HepG2 (cell line): ENCODE results near the gene CEP68. TPM values are rescaled to one million over a fixed set of nuclear protein-coding genes. Genes with fewer than 3 reads are reported as not detected.
A peak's percentile ranks its signal among the peaks of the same experiment; 100 is the strongest.

Source experiments
- BHLHE40 ChIP-seq: IDR thresholded peaks from 2 replicates; pipeline ENCODE4 v1.6.1; 2011; ENCODE audit warnings: low read length, improper control_type of control experiment
- CREM ChIP-seq, 2 experiments: sonication (generic) in 1 of 2; formaldehyde crosslinking in 1 of 2; IDR thresholded peaks; 2 replicates each; pipeline versions ENCODE4 v1.4.0 to v1.6.1; 2016 to 2020; ENCODE audit warnings: antibody characterized with exemption in 1 of 2, mild to moderate bottlenecking in 1 of 2, missing genetic modification reagents in 1 of 2
- FOXJ3 ChIP-seq: sonication (generic); formaldehyde crosslinking; IDR thresholded peaks from 2 replicates; pipeline ENCODE4 v1.4.0; 2020; ENCODE audit warnings: missing genetic modification reagents, mild to moderate bottlenecking, borderline replicate concordance
- GABPA ChIP-seq, 2 experiments: IDR thresholded peaks; 2 replicates each; pipeline ENCODE4 v1.6.1; 2011 to 2016; ENCODE audit warnings: low read depth in 2 of 2, low read length in 1 of 2, missing biosample characterization in 1 of 2, missing genetic modification characterization in 1 of 2
- ISL2 ChIP-seq: sonication (generic); formaldehyde crosslinking; IDR thresholded peaks from 2 replicates; pipeline ENCODE4 v1.5.0; 2020; ENCODE audit warnings: missing genetic modification reagents
- JDP2 ChIP-seq: sonication (generic); formaldehyde crosslinking; IDR thresholded peaks from 2 replicates; pipeline ENCODE4 v1.8.1; 2022; ENCODE audit warnings: missing genetic modification reagents, borderline replicate concordance
- MED13 ChIP-seq: sonication (generic); formaldehyde crosslinking; IDR thresholded peaks from 2 replicates; pipeline ENCODE4 v1.5.0; 2020; ENCODE audit warnings: missing genetic modification reagents
- NFRKB ChIP-seq: fragments of 450-650 bp; IDR thresholded peaks from 2 replicates; pipeline ENCODE4 v1.6.1; 2017
- RARG ChIP-seq: sonication (generic); formaldehyde crosslinking; IDR thresholded peaks from 2 replicates; pipeline ENCODE4 v1.4.0; 2020; ENCODE audit warnings: low read depth, mild to moderate bottlenecking, missing genetic modification reagents
- RBFOX2 ChIP-seq: fragments of 200-400 bp; formaldehyde crosslinking; IDR thresholded peaks from 2 replicates; pipeline ENCODE4 v1.6.1; 2017; ENCODE audit warnings: low read depth, mild to moderate bottlenecking, low read length
- REL ChIP-seq: sonication (generic); formaldehyde crosslinking; conservative IDR thresholded peaks from 2 replicates; pipeline ENCODE4 v1.8.0; 2022; ENCODE audit warnings: mild to moderate bottlenecking, missing genetic modification reagents, moderate library complexity
- SMAD1 ChIP-seq: sonication (generic); formaldehyde crosslinking; IDR thresholded peaks from 2 replicates; pipeline ENCODE4 v1.4.0; 2020; ENCODE audit warnings: missing genetic modification reagents, low read depth, mild to moderate bottlenecking, borderline replicate concordance
- SNAI1 ChIP-seq: sonication (generic); formaldehyde crosslinking; IDR thresholded peaks from 2 replicates; pipeline ENCODE4 v1.5.0; 2020; ENCODE audit warnings: mild to moderate bottlenecking, missing genetic modification reagents, borderline replicate concordance
- TEAD2 ChIP-seq: sonication (generic); formaldehyde crosslinking; IDR thresholded peaks from 2 replicates; pipeline ENCODE4 v1.9.0; 2021; ENCODE audit warnings: missing genetic modification reagents
- TMF1 ChIP-seq: sonication (generic); formaldehyde crosslinking; IDR thresholded peaks from 2 replicates; pipeline ENCODE4 v1.8.1; 2022; ENCODE audit warnings: low read depth, missing genetic modification reagents
- U2AF2 ChIP-seq: fragments of 200-400 bp; formaldehyde crosslinking; IDR thresholded peaks from 2 replicates; pipeline ENCODE4 v1.6.1; 2017; ENCODE audit warnings: low read depth, mild to moderate bottlenecking, low read length
- ZNF274 ChIP-seq: sonication (generic); formaldehyde crosslinking; IDR thresholded peaks from 2 replicates; pipeline ENCODE4 v1.5.1; 2020; ENCODE audit warnings: mild to moderate bottlenecking, missing genetic modification reagents
- ZNF670 ChIP-seq: sonication (generic); formaldehyde crosslinking; IDR thresholded peaks from 2 replicates; pipeline ENCODE4 v1.8.0; 2022; ENCODE audit warnings: mild to moderate bottlenecking, missing genetic modification reagents, borderline replicate concordance
- ZNF746 ChIP-seq: sonication (generic); formaldehyde crosslinking; IDR thresholded peaks from 2 replicates; pipeline ENCODE4 v1.8.0; 2022; ENCODE audit warnings: mild to moderate bottlenecking, missing genetic modification reagents
- ZNF841 ChIP-seq: sonication (generic); formaldehyde crosslinking; IDR thresholded peaks from 2 replicates; pipeline ENCODE4 v1.8.1; 2023; ENCODE audit warnings: missing genetic modification reagents, borderline replicate concordance
- ZNF850 ChIP-seq: sonication (generic); formaldehyde crosslinking; conservative IDR thresholded peaks from 2 replicates; pipeline ENCODE4 v1.9.0; 2021; ENCODE audit warnings: mild to moderate bottlenecking, missing genetic modification reagents
- ZSCAN9 ChIP-seq: IDR thresholded peaks from 2 replicates; pipeline ENCODE4 v1.6.1; 2016; ENCODE audit warnings: borderline replicate concordance
- polyA plus RNA-seq, 8 experiments: library from polyadenylated mRNA; depleted of rRNA in 3 of 8; stranded (reverse) in 7 of 8; unstranded in 1 of 8; fragments of >200 nt; fragmentation: Illumina TruSeq in 4 of 8; extraction: Trizol in 4 of 8; gene quantifications; 2 replicates each; pipeline versions ENCODE4 v1.2.1 to v1.2.3, GENCODE V29; 2011 to 2016; ENCODE audit warnings: low read depth in 4 of 8, missing spikeins in 1 of 8, mixed read lengths in 1 of 8; ENCODE audit not compliant: insufficient read depth in 1 of 8
- total RNA-seq, 5 experiments: library from RNA; depleted of rRNA; stranded (reverse); fragments of >200 nt; fragmentation: Illumina TruSeq; extraction: Trizol; gene quantifications; 2 replicates each; pipeline ENCODE4 v1.2.3, GENCODE V29; 2016; ENCODE audit warnings: low read depth in 1 of 5
- TF ChIP-seq, protein P1 (sequence below): IDR thresholded peaks from 2 replicates; pipeline ENCODE4 v1.6.1; 2016
- TF ChIP-seq, protein P2 (sequence below): sonication (generic); formaldehyde crosslinking; conservative IDR thresholded peaks from 2 replicates; pipeline ENCODE4 v1.8.0; 2022; ENCODE audit warnings: low read depth, missing genetic modification reagents

CEP68 gene
- total and polyA plus RNA-seq, 2 of the 13 experiments (the other 11 are each of a cell fraction or from before 2014, with no cell fraction given) = 5.7 to 9.3 TPM

DNA sequence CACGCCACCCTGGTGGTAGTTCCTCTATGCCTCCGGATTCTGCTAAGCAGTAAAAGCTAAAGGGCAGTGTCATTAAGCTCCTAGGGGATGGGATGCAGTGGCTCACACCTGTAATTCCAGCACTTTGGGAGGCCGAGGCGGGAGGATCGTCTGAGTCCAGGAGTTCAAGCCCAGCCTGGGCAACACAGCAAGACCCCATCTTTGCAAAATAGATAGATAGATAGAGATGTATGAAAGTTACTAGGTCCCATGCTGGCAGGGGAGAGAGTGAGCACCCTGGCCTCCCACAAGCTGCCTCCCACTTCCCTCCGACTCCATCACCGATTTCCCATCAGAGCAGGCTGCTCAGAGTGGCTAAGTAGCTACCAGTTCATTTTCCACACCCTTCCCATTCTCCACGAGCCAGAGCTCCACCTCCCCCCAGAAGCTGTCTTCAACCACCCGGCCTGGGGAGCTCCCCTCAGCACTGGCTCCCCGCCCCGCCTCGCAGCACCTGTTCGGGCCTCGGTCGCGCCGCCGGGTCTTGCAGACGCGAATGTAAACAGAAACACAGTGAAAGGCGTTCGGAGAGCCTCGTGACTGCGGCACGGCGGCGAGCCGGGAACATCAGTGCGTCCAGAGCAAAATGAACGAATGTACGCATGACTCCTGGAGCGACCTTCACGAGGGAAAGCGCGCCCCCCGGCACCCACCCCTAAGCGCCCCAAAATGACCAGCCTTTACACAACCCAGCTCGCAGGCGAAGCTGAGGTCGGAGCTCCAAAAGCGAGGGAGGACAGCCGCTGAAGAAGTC lies 598 bp upstream of the CEP68 start (continued):
- TF ChIP-seq ZNF841 (CRISPR knock-in tag) (no peak), ZNF274 (CRISPR knock-in tag) (peak; percentile 76; the same call in 1 of the 2 replicates), SNAI1 (CRISPR knock-in tag) (0 out of 2 replicates have a peak, but pooled peaks have one; percentile 71), ZSCAN9 (CRISPR knock-in tag) (0 out of 2 replicates have a peak, but pooled peaks have one; percentile 48), GABPA (IDR thresholded peaks at IDR 0.05; ENCODE audit: low read depth, low read length) (no peak), GABPA (CRISPR knock-in tag; IDR thresholded peaks at IDR 0.05; ENCODE audit: low read depth) (no peak), SMAD1 (no peak), CREM (IDR thresholded peaks at IDR 0.05) (peak; percentile 53; the same call in 1 of the 2 replicates), CREM (CRISPR knock-in tag; IDR thresholded peaks at IDR 0.05) (no peak), RARG (CRISPR knock-in tag) (no peak; the same call in 1 of the 2 replicates), ISL2 (CRISPR knock-in tag) (no peak), FOXJ3 (CRISPR knock-in tag) (no peak; the same call in 1 of the 2 replicates), NFRKB (no peak), U2AF2 (no peak), RBFOX2 (no peak), BHLHE40 (no peak), ZNF746 (CRISPR knock-in tag) (0 out of 2 replicates have a peak, but pooled peaks have one; percentile 10), JDP2 (CRISPR knock-in tag) (no peak; the same call in 1 of the 2 replicates), TEAD2 (0 out of 2 replicates have a peak, but pooled peaks have one; percentile 48), MED13 (CRISPR knock-in tag) (no peak), REL (CRISPR knock-in tag) (0 out of 2 replicates have a peak, but pooled peaks have one; percentile 84), ZNF850 (CRISPR knock-in tag) (no peak), ZNF670 (no peak), TMF1 (CRISPR knock-in tag) (peak; percentile 62; the same call in 1 of the 2 replicates)
- TF ChIP-seq, protein P1, sequence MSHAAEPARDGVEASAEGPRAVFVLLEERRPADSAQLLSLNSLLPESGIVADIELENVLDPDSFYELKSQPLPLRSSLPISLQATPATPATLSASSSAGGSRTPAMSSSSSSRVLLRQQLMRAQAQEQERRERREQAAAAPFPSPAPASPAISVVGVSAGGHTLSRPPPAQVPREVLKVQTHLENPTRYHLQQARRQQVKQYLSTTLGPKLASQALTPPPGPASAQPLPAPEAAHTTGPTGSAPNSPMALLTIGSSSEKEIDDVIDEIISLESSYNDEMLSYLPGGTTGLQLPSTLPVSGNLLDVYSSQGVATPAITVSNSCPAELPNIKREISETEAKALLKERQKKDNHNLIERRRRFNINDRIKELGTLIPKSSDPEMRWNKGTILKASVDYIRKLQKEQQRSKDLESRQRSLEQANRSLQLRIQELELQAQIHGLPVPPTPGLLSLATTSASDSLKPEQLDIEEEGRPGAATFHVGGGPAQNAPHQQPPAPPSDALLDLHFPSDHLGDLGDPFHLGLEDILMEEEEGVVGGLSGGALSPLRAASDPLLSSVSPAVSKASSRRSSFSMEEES (CRISPR knock-in tag) = peak; percentile 74; the same call in 1 of the 2 replicates
- TF ChIP-seq, protein P2, sequence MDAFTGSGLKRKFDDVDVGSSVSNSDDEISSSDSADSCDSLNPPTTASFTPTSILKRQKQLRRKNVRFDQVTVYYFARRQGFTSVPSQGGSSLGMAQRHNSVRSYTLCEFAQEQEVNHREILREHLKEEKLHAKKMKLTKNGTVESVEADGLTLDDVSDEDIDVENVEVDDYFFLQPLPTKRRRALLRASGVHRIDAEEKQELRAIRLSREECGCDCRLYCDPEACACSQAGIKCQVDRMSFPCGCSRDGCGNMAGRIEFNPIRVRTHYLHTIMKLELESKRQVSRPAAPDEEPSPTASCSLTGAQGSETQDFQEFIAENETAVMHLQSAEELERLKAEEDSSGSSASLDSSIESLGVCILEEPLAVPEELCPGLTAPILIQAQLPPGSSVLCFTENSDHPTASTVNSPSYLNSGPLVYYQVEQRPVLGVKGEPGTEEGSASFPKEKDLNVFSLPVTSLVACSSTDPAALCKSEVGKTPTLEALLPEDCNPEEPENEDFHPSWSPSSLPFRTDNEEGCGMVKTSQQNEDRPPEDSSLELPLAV = no peak
